HG03103 (cell line): Measurements from ENCODE around the gene FAM227B.
A peak's percentile ranks its signal among the peaks of the same experiment; 100 is the strongest.

Experiments
- ATAC-seq: cut with Tn5 transposase; IDR thresholded peaks from one replicate; pipeline ENCODE4 v1.9.1; 2021; ENCODE audit warnings: low read depth; ENCODE audit not compliant: unreplicated experiment

The FAM227B gene

GRCh38 chr15:49441816-49442215 is 178.8 kb downstream of the FAM227B start:
- no peak for ATAC-seq

- no peak for ATAC-seq
These were observed 179.3 kb downstream of the FAM227B start for GRCh38 chr15:49441356-49441755.

GRCh38 chr15:49439678-49440395 is 180.8 kb downstream of the FAM227B start:
- no peak for ATAC-seq

GRCh38 chr15:49438962-49439631 is 181.5 kb downstream of the FAM227B start:
- ATAC-seq, result peak; percentile 81

- ATAC-seq, result no peak
These were observed 183.9 kb downstream of the FAM227B start for GRCh38 chr15:49436751-49437150.

- no peak for ATAC-seq
These were observed 185.4 kb downstream of the FAM227B start for GRCh38 chr15:49435174-49435573.

GRCh38 chr15:49430046-49430445 is 190.6 kb downstream of the FAM227B start:
- no peak for ATAC-seq

- ATAC-seq, result no peak
These were observed 192.1 kb downstream of the FAM227B start for GRCh38 chr15:49428409-49429095.

GRCh38 chr15:49427372-49427771 is 193.2 kb downstream of the FAM227B start:
- ATAC-seq, result no peak

GRCh38 chr15:49424954-49425353 is 195.7 kb downstream of the FAM227B start:
- no peak for ATAC-seq

GRCh38 chr15:49423901-49424550 is 196.6 kb downstream of the FAM227B start:
- no peak for ATAC-seq

- no peak for ATAC-seq
These were observed 197.6 kb downstream of the FAM227B start, which contains the start of gene FGF7 for GRCh38 chr15:49423021-49423420. FGF7 (plus strand) TSS chr15:49423242; CDS start chr15:49424298, 1,056 bp downstream.

GRCh38 chr15:49421991-49422390 is 198.6 kb downstream of the FAM227B start:
- no peak for ATAC-seq

- ATAC-seq, result no peak
These were observed 201.8 kb downstream of the FAM227B start for GRCh38 chr15:49418811-49419210.

GRCh38 chr15:49415638-49416037 is 205.0 kb downstream of the FAM227B start:
- ATAC-seq, result no peak

GRCh38 chr15:49415149-49415548 is 205.5 kb downstream of the FAM227B start:
- no peak for ATAC-seq

- no peak for ATAC-seq
These were observed 207.8 kb downstream of the FAM227B start for GRCh38 chr15:49412797-49413196.

- ATAC-seq, result no peak
These were observed 210.0 kb downstream of the FAM227B start for GRCh38 chr15:49410641-49411040.

GRCh38 chr15:49406352-49407118 is 214.1 kb downstream of the FAM227B start:
- ATAC-seq, result no peak
